OCI-LY1 (cell line): ENCODE data around the gene PLEKHA6.

Experiments used
- H2AFZ ChIP-seq: fragments of 200-600 bp; sonication (generic), shearing (Covaris generic); 2 replicates; pipeline ENCODE4 v1.6.0; 2014; ENCODE audit warnings: antibody characterized with exemption, mild to moderate bottlenecking, low read length
- H3F3A ChIP-seq: fragments of 200-600 bp; sonication (generic), shearing (Covaris generic); 2 replicates; pipeline ENCODE4 v1.6.0; 2014; ENCODE audit warnings: mild to moderate bottlenecking, antibody characterized with exemption, low read length, moderate library complexity; ENCODE audit not compliant: insufficient read depth
- H3K27ac ChIP-seq: fragments of 200-600 bp; sonication (generic); 2 replicates; pipeline ENCODE4 v1.5.1; 2014; ENCODE audit warnings: low read length, mixed run types, mild to moderate bottlenecking, low read depth; ENCODE audit not compliant: poor library complexity, severe bottlenecking
- H3K27me3 ChIP-seq: fragments of 200-600 bp; sonication (generic); 2 replicates; pipeline ENCODE4 v1.6.0; 2014; ENCODE audit warnings: antibody characterized with exemption, mild to moderate bottlenecking, low read length, moderate library complexity; ENCODE audit not compliant: insufficient read depth
- H3K36me3 ChIP-seq: fragments of 200-600 bp; sonication (generic); 2 replicates; pipeline ENCODE4 v1.6.1; 2014; ENCODE audit warnings: mild to moderate bottlenecking, antibody characterized with exemption, low read length, moderate library complexity, mixed read lengths; ENCODE audit not compliant: insufficient read depth
- H3K4me1 ChIP-seq: fragments of 200-600 bp; sonication (generic); 2 replicates; pipeline ENCODE4 v1.5.1; 2014; ENCODE audit warnings: mild to moderate bottlenecking, low read length, moderate library complexity; ENCODE audit not compliant: insufficient read depth, severe bottlenecking
- H3K4me2 ChIP-seq: fragments of 200-600 bp; sonication (generic), shearing (Covaris generic); 2 replicates; pipeline ENCODE4 v1.6.1; 2014; ENCODE audit warnings: low read length
- H3K4me3 ChIP-seq: fragments of 200-600 bp; sonication (generic); 2 replicates; pipeline ENCODE4 v1.5.1; 2014; ENCODE audit warnings: low read length, low read depth, mild to moderate bottlenecking, mixed read lengths; ENCODE audit not compliant: poor library complexity, severe bottlenecking
- H3K79me2 ChIP-seq: fragments of 200-600 bp; shearing (Covaris generic); 2 replicates; pipeline ENCODE4 v1.6.1; 2016; ENCODE audit warnings: mixed run types, low read length, mixed read lengths; ENCODE audit not compliant: insufficient read depth
- H3K9ac ChIP-seq: fragments of 200-600 bp; sonication (generic), shearing (Covaris generic); 2 replicates; pipeline ENCODE4 v1.6.1; 2014; ENCODE audit warnings: mild to moderate bottlenecking, low read length, mixed read lengths
- H3K9me2 ChIP-seq: fragments of 200-600 bp; sonication (generic), shearing (Covaris generic); 2 replicates; pipeline ENCODE4 v1.6.1; 2014; ENCODE audit warnings: low read depth, mild to moderate bottlenecking, low read length, mixed read lengths
- H3K9me3 ChIP-seq: fragments of 200-600 bp; shearing (Covaris generic); 2 replicates; pipeline ENCODE4 v1.6.1; 2014; ENCODE audit warnings: low read length, mixed read lengths
- H4K20me1 ChIP-seq: fragments of 200-600 bp; sonication (generic), shearing (Covaris generic); 2 replicates; pipeline ENCODE4 v1.6.0; 2016; ENCODE audit warnings: mild to moderate bottlenecking, low read length; ENCODE audit not compliant: insufficient read depth
- EZH2 ChIP-seq: fragments of 200-600 bp; sonication (generic), shearing (Covaris generic); IDR thresholded peaks from 2 replicates; pipeline ENCODE4 v1.8.0; 2017; ENCODE audit warnings: borderline replicate concordance, mixed run types, mild to moderate bottlenecking, antibody characterized with exemption, low read length, moderate library complexity, mixed read lengths
- TF ChIP-seq, protein P1 (sequence below): fragments of 200-600 bp; sonication (generic), shearing (Covaris generic); IDR thresholded peaks from 2 replicates; pipeline ENCODE4 v1.5.1; 2017; ENCODE audit warnings: mild to moderate bottlenecking, antibody characterized with exemption, low read length, moderate library complexity, mixed read lengths

PLEKHA6 gene

DNA sequence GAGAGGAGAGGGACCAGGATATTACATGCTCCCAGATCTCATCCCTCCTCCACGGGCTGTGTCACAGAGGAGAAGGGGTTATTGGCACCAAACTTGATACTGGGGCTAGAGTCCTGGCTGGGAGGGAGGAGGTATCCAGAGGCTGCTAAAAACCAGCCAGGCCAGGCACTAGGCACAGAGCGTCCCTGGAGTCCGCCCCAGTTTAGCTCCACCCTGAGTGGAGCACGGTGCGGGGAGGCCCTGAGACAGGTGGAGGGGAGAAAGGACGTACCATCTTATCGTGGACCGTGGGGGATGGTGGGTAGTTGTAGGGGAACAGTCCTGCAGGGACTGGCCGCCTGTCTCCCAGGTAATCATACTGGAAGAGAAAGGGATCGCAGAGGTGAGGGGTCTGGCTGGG, 103.2 kb downstream of the PLEKHA6 start:
- Histone ChIP-seq H3K9me2 (no peaks in the 10 kb centered on the region), H2AFZ (no peak overlapping the region), H3F3A (no peaks in the 10 kb centered on the region), H3K79me2 (no peaks in the 10 kb centered on the region), H4K20me1 (no peaks in the 10 kb centered on the region), H3K9me3 (no peaks in the 10 kb centered on the region), H3K4me3 (no peak overlapping the region), H3K9ac (no peak overlapping the region), H3K27me3 (peaks cover 7% of the 10 kb centered on the region), H3K36me3 (no peaks in the 10 kb centered on the region), H3K27ac (no peak overlapping the region), H3K4me1 (no peaks in the 10 kb centered on the region), H3K4me2 (no peak overlapping the region)
- TF ChIP-seq, protein P1, sequence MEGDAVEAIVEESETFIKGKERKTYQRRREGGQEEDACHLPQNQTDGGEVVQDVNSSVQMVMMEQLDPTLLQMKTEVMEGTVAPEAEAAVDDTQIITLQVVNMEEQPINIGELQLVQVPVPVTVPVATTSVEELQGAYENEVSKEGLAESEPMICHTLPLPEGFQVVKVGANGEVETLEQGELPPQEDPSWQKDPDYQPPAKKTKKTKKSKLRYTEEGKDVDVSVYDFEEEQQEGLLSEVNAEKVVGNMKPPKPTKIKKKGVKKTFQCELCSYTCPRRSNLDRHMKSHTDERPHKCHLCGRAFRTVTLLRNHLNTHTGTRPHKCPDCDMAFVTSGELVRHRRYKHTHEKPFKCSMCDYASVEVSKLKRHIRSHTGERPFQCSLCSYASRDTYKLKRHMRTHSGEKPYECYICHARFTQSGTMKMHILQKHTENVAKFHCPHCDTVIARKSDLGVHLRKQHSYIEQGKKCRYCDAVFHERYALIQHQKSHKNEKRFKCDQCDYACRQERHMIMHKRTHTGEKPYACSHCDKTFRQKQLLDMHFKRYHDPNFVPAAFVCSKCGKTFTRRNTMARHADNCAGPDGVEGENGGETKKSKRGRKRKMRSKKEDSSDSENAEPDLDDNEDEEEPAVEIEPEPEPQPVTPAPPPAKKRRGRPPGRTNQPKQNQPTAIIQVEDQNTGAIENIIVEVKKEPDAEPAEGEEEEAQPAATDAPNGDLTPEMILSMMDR = no peak
- TF ChIP-seq EZH2 = no peak

DNA sequence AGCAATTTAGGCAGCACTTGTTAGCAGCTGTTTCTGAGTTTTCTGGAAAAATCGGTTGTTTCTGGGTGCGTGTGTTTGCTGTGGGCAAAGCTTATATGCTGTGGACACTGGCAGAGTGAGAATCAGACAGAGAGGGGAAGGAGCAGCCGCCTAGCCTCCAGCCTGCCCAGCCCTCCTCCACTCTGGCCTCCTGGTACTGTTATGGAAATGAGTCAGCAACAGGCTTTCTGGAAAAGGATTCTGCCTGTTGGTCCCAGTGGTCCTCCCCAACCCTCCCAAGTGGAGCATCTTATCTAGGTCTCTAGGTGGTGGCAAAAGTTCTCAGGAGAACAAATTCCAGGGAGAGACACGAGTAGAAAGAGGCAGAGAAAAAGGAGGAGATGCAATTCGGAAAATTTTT, 103.8 kb downstream of the PLEKHA6 start:
- Histone ChIP-seq H3K27ac (no peak overlapping the region), H3F3A (no peaks in the 10 kb centered on the region), H3K9me2 (no peaks in the 10 kb centered on the region), H2AFZ (no peak overlapping the region), H3K9ac (no peak overlapping the region), H4K20me1 (no peaks in the 10 kb centered on the region), H3K79me2 (no peaks in the 10 kb centered on the region), H3K27me3 (peaks cover 11% of the 10 kb centered on the region), H3K4me2 (no peak overlapping the region), H3K4me1 (no peaks in the 10 kb centered on the region), H3K4me3 (no peak overlapping the region), H3K36me3 (no peaks in the 10 kb centered on the region), H3K9me3 (no peaks in the 10 kb centered on the region)
- no peak for TF ChIP-seq EZH2
- TF ChIP-seq, protein P1 = no peak

DNA sequence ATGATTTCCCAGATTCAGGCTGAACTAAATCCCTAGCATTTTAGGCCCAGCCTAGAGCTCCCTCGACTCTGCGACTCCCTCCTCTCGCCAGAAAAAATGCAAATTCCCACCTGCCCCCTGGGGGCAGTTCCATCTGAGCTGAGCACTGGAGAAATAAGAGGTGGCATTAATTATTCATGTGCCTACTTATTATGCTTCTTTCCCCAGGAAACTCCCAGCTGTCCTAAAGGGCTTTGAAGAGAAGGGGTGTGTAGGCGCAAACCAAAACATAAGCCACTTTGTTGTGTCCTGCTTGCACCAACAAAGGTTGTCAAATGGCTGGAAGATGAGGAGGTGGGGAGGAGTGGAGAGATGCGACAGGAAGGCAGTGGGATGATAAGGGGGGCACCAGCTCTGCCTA, 104.5 kb downstream of the PLEKHA6 start:
- H3K4me2 ChIP-seq = no peak overlapping the region
- H3K79me2 ChIP-seq = no peaks in the 10 kb centered on the region
- no peak overlapping the region for H3K27ac ChIP-seq

More for the DNA sequence above, 104.5 kb downstream of the PLEKHA6 start:
- Histone ChIP-seq H3K9me3 (no peaks in the 10 kb centered on the region), H2AFZ (no peak overlapping the region), H3K4me3 (no peak overlapping the region), H3K9me2 (no peaks in the 10 kb centered on the region), H3K36me3 (no peaks in the 10 kb centered on the region), H3K9ac (no peak overlapping the region), H3F3A (no peaks in the 10 kb centered on the region), H4K20me1 (no peaks in the 10 kb centered on the region), H3K4me1 (no peaks in the 10 kb centered on the region), H3K27me3 (peaks cover 11% of the 10 kb centered on the region)
- TF ChIP-seq, protein P1 = no peak
- TF ChIP-seq EZH2 = no peak
